GM21576 (cell line): ENCODE data around the gene LRRN4.
"Not testable (repeated sequence)": the region's sequence is repeated elsewhere in the genome, so short reads cannot be mapped to it uniquely, and the experiment has no call there.

Experiments used
- ATAC-seq: cut with Tn5 transposase; IDR thresholded peaks from one replicate; pipeline ENCODE4 v1.9.1; 2021; ENCODE audit warnings: mild to moderate bottlenecking, moderate library complexity; ENCODE audit not compliant: unreplicated experiment

The LRRN4 gene

DNA sequence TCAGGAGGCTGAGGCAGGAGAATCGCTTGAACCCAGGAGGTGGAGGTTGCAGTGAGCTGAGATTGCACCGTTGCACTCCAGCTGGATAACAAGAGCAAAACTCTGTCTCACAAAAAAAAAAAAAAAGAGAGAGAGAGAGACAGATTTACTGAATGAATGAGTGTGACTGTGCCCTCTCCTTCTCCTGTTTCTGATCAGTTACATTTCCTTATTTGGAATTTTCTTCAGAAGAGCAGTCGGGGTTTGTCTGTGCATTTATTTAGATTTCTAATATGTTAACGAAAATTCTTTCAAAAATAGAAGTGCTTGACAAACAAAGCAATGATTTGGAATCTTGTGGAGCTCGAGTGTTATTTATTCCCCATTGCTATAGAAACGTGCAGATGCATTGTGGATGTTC, 6.4 kb upstream of the LRRN4 start:
- no peak for ATAC-seq

DNA sequence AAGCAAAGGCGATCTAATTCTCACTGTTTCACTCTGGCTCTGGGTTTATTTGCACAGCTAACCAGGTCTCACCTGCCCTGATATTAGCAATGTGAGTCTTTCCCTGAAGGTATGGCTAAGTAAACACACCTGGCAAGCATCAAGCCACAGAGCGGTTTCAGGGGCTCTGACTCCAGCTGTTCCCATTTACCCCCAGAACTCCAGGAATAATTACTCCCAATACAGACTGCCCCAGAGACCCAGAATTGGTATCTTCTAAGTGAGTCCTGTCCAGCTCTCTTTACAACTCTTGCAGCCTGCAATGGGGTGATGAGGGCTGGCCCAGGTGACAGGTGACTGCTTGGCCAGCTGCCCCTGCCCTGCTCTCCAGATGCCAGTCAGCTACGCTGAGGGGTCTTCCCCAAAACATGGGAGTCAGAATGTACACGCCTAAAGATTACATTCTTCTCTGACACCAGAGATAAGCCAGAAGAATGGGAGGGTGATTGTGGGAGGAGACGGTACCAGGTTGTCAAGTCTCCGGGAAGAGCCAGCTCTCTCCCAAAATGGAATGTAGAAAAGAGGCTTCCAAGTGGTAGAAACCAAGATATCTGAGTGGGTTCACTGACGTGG, 4.9 kb upstream of the LRRN4 start:
- no peak for ATAC-seq

DNA sequence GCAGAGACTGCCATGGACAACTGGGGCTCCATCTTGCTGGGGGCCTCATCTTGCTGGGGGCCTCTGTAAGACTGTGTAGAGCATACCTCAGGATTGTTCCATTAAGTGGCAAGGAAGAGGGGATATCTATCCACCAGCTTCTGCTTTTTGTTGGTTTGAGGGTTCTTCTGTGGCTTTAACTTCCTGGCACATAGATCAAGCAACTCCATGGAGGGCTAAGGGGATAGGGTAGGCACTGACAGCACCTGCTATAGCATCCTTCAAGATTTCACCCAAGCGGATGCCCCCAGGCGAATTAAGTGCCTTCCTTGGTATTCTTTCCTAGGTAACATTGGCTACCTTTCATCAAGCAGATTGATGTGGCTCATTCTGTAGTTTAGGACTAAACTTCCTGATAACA, 3.8 kb upstream of the LRRN4 start:
- ATAC-seq = no peak

DNA sequence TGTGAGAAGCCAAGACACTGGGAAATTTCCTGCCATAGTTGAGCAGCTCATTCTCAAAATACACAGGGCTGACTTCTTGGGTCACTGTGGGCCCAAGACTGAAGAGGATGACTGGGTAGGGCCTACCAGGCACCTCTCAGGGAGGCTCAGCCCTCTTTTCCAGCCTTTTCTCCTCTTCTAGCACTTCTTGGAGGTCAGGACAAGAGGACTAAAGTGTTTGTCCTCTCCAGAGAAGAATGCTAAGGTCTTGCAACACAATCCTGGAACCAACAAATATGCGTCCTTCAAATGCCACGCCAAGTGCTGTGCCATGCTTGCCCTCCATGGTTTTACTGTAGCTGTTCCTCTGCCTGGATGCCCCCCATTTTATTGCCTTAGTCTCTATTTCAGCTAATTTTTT, 3.3 kb upstream of the LRRN4 start:
- ATAC-seq = no peak

DNA sequence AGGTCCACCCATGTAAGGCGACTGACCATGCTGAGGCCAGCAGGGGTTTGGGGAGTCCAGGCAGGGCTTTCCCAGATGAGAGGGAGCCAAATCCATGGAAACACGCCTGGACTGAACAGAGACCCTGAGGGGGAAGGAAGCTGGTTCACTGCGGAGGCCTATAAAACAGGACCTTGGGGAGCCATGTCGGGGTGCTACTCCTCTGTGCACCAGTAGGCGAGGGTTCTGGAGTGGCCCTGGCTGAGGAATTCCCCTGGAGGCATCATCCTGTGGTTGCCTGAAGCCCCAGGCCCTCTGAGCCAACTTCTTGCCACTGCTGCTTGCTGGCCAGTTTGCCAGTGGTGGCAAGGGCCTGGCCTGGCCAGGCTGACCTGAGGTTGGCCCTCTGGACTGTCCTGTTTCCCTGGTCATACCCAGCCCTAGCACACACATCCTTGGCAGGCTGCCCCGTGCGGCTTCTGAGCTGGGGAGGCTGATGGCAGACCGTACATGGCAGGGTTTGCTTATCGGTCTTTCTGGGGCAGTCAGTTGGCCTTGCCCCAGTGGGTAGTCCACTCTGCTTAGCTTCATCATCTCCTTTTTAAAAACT, 2.2 kb upstream of the LRRN4 start:
- no peak for ATAC-seq

- no peak for ATAC-seq
Measured at GRCh38 chr20:6055161-6055783, 1.4 kb upstream of the LRRN4 start.

DNA sequence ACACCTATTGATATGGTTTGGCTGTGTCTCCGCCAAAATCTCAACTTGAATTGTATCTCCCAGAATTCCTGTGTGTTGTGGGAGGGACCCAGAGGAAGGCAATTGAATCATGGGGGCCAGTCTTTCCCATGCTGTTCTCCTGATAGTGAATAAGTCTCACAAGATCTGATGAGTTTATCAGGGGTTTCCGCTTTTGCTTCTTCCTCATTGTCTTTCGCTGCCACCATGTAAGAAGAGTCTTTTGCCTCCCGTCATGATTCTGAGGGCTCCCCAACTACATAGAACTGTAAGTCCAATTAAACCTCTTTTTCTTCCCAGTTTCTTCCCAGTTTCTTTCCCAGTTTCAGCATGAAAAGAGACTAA, 810 bp upstream of the LRRN4 start:
- not testable (repeated sequence) for ATAC-seq

GRCh38 chr20:6053064-6053775, 640 bp downstream of the LRRN4 start:
- no peak for ATAC-seq

- ATAC-seq = no peak
Measured at GRCh38 chr20:6051505-6051904, 2.4 kb downstream of the LRRN4 start.

GRCh38 chr20:6048391-6048790, 5.5 kb downstream of the LRRN4 start:
- ATAC-seq = no peak

- ATAC-seq = no peak
Measured at GRCh38 chr20:6046432-6046831, 7.4 kb downstream of the LRRN4 start.

GRCh38 chr20:6045566-6045965, 8.3 kb downstream of the LRRN4 start:
- no peak for ATAC-seq

GRCh38 chr20:6044115-6044514, 9.7 kb downstream of the LRRN4 start:
- no peak for ATAC-seq

- no peak for ATAC-seq
Measured at GRCh38 chr20:6041808-6042265, 12.0 kb downstream of the LRRN4 start.

DNA sequence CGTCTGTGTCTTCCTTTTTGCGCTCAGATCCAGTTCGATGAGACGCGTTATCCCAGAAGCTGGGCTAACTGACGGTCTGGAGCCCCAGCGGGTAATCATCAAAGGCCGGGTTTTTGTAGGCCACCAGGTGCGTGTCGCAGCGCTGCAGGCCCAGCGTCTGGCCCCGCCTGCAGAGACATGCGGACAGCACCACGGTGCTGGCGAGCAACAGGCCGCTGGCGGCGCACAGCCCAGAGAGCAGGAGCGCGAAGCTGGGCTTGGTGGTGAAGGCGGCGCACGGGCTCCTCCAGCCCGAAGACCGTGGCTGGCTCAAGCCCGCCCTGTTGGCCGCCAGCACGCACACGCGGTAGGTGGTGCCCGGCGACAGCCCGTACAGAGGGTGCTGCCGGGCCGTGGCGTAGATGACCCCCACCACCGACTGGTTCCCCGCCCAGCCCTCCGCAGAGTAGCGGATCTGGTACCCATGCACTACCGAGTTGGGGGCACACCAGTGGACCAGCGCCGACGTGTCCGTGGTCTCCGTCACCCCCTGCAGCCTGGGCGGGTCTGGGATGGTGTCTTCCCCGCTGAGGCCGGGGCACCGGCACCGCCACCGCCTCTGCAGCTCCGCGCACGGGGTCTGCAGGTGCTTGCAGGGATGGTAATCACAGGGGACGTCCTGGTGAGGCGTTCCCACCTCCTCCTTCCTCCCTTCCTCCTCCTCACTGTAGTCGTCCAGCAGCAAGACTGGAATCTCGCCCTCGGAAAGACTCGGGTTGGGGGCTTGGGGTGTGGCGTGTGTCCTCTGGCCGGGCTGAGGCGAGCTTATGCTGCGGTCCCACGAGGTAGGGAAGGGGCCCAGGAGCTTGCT, 12.7 kb downstream of the LRRN4 start:
- ATAC-seq = no peak

GRCh38 chr20:6040540-6040939, 13.3 kb downstream of the LRRN4 start:
- no peak for ATAC-seq

- ATAC-seq = no peak
Measured at GRCh38 chr20:6039766-6040165, 14.1 kb downstream of the LRRN4 start.

GRCh38 chr20:6038256-6038655, 15.6 kb downstream of the LRRN4 start:
- no peak for ATAC-seq

DNA sequence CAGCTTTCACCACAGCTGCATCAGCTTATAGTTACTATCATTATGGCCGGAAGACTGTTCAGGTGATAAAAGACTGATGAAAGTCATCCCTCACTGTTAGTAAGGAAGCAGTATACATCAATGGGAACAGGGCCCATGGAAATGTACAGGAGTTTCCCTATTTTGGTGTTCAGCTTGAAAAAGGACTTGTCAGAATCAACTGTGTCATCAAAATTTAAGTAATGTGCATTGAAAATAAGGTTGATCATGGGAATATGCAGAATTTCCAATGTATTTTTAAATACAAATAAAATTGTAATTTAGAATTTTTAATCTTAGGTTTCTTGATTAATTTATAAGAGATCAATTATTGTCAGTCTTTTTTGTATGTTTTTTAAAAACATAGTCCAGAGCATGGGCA, 16.8 kb downstream of the LRRN4 start:
- ATAC-seq = no peak

DNA sequence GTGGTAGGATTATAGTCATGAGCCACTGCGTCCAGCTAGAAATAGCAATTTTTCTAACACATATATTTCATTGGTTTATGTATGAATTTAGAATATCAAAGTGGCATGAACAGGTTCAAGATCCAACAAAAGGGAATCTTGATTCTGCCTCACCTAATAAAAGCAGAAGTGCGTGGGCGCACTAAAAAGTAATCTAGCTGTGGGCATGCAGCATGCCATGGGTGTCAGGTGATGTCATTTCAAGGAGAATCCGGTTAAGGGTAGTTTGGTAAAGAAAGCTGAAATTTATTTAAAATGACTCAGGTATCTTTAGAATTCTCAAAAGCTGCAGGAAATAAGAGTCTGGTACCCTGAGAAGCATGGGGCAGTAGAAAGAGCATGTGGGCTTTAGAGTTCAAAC, 17.6 kb downstream of the LRRN4 start:
- ATAC-seq = no peak
